ENCODE measurements around the gene RAD51.

RAD51 gene

DNA sequence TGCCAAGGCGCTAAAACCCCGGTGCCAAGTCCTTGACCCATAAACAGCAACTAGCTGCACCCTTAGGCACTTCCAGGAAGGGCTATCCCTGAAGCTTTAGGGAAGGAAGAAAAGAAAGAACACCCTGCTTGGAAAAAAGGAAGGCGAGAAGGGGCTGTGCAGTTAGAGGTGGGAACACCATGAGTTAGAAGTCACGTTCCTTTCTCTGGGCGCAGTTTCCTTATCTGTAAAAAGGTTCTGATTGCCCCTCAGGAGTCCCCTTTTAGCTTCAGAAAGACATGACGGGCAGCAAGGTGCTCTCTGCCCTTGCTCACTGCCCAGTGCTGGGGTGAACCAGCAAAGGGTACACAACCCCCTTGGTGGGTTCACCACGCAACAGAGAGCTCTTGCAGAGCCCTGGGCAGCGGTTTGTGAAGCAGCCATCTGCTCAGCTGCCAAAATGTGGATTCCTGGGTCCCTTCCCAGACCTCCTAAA is 69.7 kb downstream of the RAD51 start:
- Histone ChIP-seq H3K4me2 (ENCODE audit: low read length) (peak overlapping the region; percentile 76), H3K4me3 (ENCODE audit: low read depth, low read length) (peak overlapping the region; percentile 46), H3K79me2 (no peaks in the 10 kb centered on the region), H3K9ac (no peak overlapping the region), H3K27me3 (ENCODE audit: control insufficient read depth, insufficient read depth, low read length) (no peaks in the 10 kb centered on the region), H3K36me3 (ENCODE audit: control insufficient read depth, insufficient read depth, low read length) (no peaks in the 10 kb centered on the region), H3K27ac (peak overlapping the region; percentile 56), H2AFZ (peak overlapping the region; percentile 85), H3K9me3 (ENCODE audit: control insufficient read depth, low read length) (no peaks in the 10 kb centered on the region), H3K4me1 (peaks cover 3% of the 10 kb centered on the region)
- TF ChIP-seq, protein P1, sequence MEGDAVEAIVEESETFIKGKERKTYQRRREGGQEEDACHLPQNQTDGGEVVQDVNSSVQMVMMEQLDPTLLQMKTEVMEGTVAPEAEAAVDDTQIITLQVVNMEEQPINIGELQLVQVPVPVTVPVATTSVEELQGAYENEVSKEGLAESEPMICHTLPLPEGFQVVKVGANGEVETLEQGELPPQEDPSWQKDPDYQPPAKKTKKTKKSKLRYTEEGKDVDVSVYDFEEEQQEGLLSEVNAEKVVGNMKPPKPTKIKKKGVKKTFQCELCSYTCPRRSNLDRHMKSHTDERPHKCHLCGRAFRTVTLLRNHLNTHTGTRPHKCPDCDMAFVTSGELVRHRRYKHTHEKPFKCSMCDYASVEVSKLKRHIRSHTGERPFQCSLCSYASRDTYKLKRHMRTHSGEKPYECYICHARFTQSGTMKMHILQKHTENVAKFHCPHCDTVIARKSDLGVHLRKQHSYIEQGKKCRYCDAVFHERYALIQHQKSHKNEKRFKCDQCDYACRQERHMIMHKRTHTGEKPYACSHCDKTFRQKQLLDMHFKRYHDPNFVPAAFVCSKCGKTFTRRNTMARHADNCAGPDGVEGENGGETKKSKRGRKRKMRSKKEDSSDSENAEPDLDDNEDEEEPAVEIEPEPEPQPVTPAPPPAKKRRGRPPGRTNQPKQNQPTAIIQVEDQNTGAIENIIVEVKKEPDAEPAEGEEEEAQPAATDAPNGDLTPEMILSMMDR (IDR thresholded peaks at IDR 0.05) = no peak

DNA sequence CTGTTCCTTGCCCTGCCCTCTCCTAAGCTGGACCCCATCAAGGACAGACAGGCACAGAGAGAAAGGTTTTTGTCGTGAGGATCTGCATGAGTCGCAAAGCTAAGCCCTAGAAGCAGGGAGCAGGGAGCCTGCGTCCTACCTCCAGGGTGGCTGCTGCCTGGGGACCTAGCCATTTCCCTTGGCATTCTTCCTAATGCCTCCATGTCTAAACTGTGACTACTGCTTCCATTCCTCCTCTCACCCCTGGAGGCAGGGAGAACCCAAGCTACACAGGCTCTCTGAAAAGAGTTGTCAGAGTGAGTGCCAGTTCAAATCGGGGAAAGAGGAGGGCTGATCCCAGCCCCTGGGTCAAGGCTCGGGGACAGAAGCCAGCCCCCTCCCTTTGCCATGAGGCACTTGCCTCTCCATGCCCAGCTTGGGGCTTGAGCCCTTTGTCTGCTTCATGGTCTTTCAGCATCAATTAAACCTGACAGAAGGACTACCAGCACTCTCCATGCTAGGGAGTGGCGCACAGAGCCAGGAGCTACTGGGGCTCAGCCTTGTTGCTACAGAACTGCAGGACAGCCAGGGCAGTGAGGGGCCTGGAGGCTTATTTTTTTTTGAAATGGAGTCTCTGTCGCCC is 71.3 kb downstream of the RAD51 start:
- no peak overlapping the region for H2AFZ ChIP-seq
- H3K79me2 ChIP-seq = no peaks in the 10 kb centered on the region
- H3K36me3 ChIP-seq (ENCODE audit: control insufficient read depth, insufficient read depth, low read length) = no peaks in the 10 kb centered on the region
- H3K4me3 ChIP-seq (ENCODE audit: low read depth, low read length) = no peak overlapping the region
- peaks cover 3% of the 10 kb centered on the region for H3K4me1 ChIP-seq
- no peak overlapping the region for H3K27ac ChIP-seq
- no peaks in the 10 kb centered on the region for H3K27me3 ChIP-seq (ENCODE audit: control insufficient read depth, insufficient read depth, low read length)
- H3K4me2 ChIP-seq (ENCODE audit: low read length) = no peak overlapping the region
- no peaks in the 10 kb centered on the region for H3K9me3 ChIP-seq (ENCODE audit: control insufficient read depth, low read length)
- H3K9ac ChIP-seq = no peak overlapping the region
- TF ChIP-seq, protein P1 (IDR thresholded peaks at IDR 0.05) = no peak

DNA sequence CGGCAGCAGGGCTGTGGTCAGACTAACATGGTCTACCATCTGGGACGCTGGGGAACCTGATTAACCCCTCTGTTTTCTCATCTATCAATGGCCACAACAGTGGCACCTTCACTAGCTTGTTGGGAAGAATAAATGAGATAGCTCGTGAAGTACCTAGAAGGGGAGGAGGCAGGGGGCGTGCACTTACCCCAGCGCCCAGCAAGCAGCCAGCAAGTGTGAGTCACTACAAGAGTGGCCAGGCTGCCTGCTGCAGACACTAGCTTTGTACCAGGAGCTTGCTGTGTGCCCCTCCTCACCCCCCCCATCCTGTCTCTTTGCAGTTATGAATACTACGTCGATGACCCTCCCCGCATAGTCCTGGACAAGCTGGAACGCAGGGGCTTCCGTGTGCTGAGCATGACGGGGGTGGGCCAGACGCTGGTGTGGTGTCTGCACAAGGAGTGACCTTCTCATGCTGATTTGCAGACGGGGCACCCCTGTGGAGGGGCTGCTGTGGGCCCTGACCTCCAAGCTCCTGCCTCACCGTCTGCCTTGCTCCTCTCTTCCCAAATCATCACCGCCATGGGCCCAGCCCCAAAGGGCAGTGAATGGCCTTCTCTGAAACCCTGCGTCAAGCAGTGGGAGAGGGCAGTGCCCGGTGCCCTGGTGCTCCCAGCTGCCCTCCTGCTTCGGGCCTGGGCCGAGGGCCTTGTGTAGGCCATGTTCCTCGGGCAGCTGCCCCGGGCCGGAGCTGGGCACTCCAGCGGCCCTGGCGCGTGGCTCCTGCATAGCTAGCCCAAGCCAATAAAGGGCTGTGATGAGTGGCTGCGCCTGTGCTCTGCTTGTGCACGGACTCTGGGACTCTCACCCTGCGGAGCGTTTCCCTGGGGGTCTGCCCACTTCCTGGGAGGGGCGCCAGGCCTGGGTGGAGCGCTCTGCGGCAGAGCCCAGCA is 72.2 kb downstream of the RAD51 start:
- no peaks in the 10 kb centered on the region for H3K79me2 ChIP-seq
- H3K27ac ChIP-seq = no peak overlapping the region
- no peaks in the 10 kb centered on the region for H3K27me3 ChIP-seq (ENCODE audit: control insufficient read depth, insufficient read depth, low read length)
- TF ChIP-seq, protein P1 (IDR thresholded peaks at IDR 0.05) = no peak
- no peak overlapping the region for H3K4me2 ChIP-seq (ENCODE audit: low read length)
- no peak overlapping the region for H3K4me3 ChIP-seq (ENCODE audit: low read depth, low read length)
- peaks cover 3% of the 10 kb centered on the region for H3K4me1 ChIP-seq
- H3K9me3 ChIP-seq (ENCODE audit: control insufficient read depth, low read length) = no peaks in the 10 kb centered on the region
- no peaks in the 10 kb centered on the region for H3K36me3 ChIP-seq (ENCODE audit: control insufficient read depth, insufficient read depth, low read length)
- H2AFZ ChIP-seq = no peak overlapping the region
- no peak overlapping the region for H3K9ac ChIP-seq

DNA sequence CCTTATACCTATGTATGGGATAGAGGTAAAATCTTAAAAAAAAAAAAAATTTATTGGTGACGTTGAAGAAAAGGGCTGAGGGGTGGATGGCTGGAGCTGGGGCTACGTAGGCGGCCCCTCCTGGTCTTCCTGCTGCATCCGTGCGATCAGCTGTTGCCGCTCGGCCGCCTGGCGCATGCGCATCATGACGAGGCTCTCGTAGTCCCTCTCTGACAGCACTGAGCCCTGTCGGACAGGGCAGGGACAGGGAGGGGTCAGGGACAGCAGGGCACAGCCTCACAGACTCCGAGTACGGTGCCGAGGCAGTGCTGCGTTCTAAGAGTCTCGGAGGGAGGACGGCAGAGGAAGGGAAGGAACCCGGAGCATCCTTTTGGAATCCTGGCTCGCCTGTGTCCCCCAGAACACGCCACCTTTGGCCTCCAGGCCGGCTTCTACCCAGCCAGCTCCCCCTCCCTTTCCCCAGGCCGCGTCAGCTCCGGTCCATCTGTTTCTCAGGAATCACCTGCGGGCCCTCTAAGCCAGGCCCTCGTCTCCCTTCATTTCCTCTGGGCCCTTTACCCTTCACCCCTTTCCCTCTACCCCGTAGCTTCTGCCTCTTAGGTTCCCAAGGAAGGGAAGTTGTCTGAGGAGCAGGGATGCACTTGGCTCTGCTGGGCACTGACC is 73.0 kb downstream of the RAD51 start:
- no peaks in the 10 kb centered on the region for H3K36me3 ChIP-seq (ENCODE audit: control insufficient read depth, insufficient read depth, low read length)
- H3K27ac ChIP-seq = no peak overlapping the region

More for the DNA sequence above, 73.0 kb downstream of the RAD51 start:
- no peaks in the 10 kb centered on the region for H3K27me3 ChIP-seq (ENCODE audit: control insufficient read depth, insufficient read depth, low read length)
- TF ChIP-seq, protein P1 (IDR thresholded peaks at IDR 0.05) = no peak
- no peaks in the 10 kb centered on the region for H3K79me2 ChIP-seq
- no peak overlapping the region for H3K4me2 ChIP-seq (ENCODE audit: low read length)
- no peak overlapping the region for H3K4me3 ChIP-seq (ENCODE audit: low read depth, low read length)
- no peaks in the 10 kb centered on the region for H3K9me3 ChIP-seq (ENCODE audit: control insufficient read depth, low read length)
- H2AFZ ChIP-seq = no peak overlapping the region
- no peak overlapping the region for H3K9ac ChIP-seq
- H3K4me1 ChIP-seq = peaks cover 3% of the 10 kb centered on the region
